ENCODE data around the gene EPG5. TPM values are rescaled to one million over a fixed set of nuclear protein-coding genes. Genes with fewer than 3 reads are reported as not detected.

EPG5 gene
- total and polyA plus RNA-seq, 9 of the 15 experiments (the other 6 are each of a cell fraction or from before 2014, with no cell fraction given), result 1.3 to 10.7 (median 5.2) TPM

- Histone ChIP-seq H2AFZ (ENCODE audit: low read depth, low read length) (no peak overlapping the region), H3K27me3 (ENCODE audit: control insufficient read depth in 2 of 2, insufficient read depth in 2 of 2, low read length in 2 of 2) (no peaks in the 10 kb centered on the region), H3K4me2 (ENCODE audit: insufficient read depth, low read length) (no peak overlapping the region), H3K36me3 (ENCODE audit: control insufficient read depth, insufficient read depth, low read length) (peaks cover 51% of the 10 kb centered on the region; the same call in 2 of the 3 replicates), H3K4me1 (replicated peaks in 1 of 2; ENCODE audit: control insufficient read depth in 2 of 2, insufficient read depth in 2 of 2, low read length in 2 of 2) (no peaks in the 10 kb centered on the region), H4K20me1 (replicated peaks; ENCODE audit: control insufficient read depth, insufficient read depth, low read length) (no peaks in the 10 kb centered on the region; the same call in 1 of the 2 replicates), H3K9me3 (replicated peaks; ENCODE audit: control insufficient read depth, insufficient read depth, low read depth, low read length) (no peaks in the 10 kb centered on the region), H3K79me2 (ENCODE audit: control insufficient read depth, insufficient read depth, low read length) (no peaks in the 10 kb centered on the region), H3K9me1 (ENCODE audit: control insufficient read depth, insufficient read depth, low read length) (no peaks in the 10 kb centered on the region), H3K4me3 (no peak overlapping the region), H3K27ac (ENCODE audit: extremely low read depth, low read depth, low read length) (no peak overlapping the region), H3K9ac (ENCODE audit: insufficient read depth in 1 of 2, low read depth in 2 of 2, low read length in 2 of 2) (no peak overlapping the region)
- FAIRE-seq, result no peak
- WGBS (ENCODE audit: insufficient coverage, low coverage, missing lambda C conversion rate), result 88% methylated on average over 3 of the region's 3 CpGs
- no TSS peak for BruUV-seq (replicated peaks)
- CTCF ChIA-PET (ENCODE audit: low intra/inter-chr PET ratio), result no interaction called here
- DNase-seq (ENCODE audit: extremely low read depth in 1 of 4, low spot score in 3 of 4), result no peak
- in situ Hi-C loops (cut with MboI), result no loop called here
- intact Hi-C loops (cut with micrococcal nuclease), result no loop called here
- POLR2A ChIA-PET, result no interaction called here
- no peak for ATAC-seq
- no peak for TF ChIP-seq JUND (IDR thresholded peaks at IDR 0.05; ENCODE audit: borderline replicate concordance, low read depth, low read length)
- TF ChIP-seq JUND (tag; IDR thresholded peaks at IDR 0.05; ENCODE audit: borderline replicate concordance, low read depth, low read length), result no peak
- TF ChIP-seq, protein P1, sequence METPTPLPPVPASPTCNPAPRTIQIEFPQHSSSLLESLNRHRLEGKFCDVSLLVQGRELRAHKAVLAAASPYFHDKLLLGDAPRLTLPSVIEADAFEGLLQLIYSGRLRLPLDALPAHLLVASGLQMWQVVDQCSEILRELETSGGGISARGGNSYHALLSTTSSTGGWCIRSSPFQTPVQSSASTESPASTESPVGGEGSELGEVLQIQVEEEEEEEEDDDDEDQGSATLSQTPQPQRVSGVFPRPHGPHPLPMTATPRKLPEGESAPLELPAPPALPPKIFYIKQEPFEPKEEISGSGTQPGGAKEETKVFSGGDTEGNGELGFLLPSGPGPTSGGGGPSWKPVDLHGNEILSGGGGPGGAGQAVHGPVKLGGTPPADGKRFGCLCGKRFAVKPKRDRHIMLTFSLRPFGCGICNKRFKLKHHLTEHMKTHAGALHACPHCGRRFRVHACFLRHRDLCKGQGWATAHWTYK (CRISPR knock-in tag; IDR thresholded peaks at IDR 0.05), result no peak
- TF ChIP-seq FOXA1 (IDR thresholded peaks at IDR 0.05; ENCODE audit: borderline replicate concordance), result no peak
- no peak for TF ChIP-seq NCOA4 (IDR thresholded peaks at IDR 0.05; ENCODE audit: partially characterized antibody)
- TF ChIP-seq MBD2 (IDR thresholded peaks at IDR 0.05; ENCODE audit: borderline replicate concordance, low read depth), result no peak
- no peak for TF ChIP-seq SNIP1 (IDR thresholded peaks at IDR 0.05; ENCODE audit: low read depth)
- no peak for TF ChIP-seq ZNF134 (CRISPR knock-in tag; conservative IDR thresholded peaks at IDR 0.05)
- TF ChIP-seq NFE2 (IDR thresholded peaks at IDR 0.05; ENCODE audit: low read depth), result no peak
- no peak for TF ChIP-seq HNRNPH1 (optimal IDR thresholded peaks at IDR 0.05; ENCODE audit: low read depth, low read length)
- TF ChIP-seq, protein P2, sequence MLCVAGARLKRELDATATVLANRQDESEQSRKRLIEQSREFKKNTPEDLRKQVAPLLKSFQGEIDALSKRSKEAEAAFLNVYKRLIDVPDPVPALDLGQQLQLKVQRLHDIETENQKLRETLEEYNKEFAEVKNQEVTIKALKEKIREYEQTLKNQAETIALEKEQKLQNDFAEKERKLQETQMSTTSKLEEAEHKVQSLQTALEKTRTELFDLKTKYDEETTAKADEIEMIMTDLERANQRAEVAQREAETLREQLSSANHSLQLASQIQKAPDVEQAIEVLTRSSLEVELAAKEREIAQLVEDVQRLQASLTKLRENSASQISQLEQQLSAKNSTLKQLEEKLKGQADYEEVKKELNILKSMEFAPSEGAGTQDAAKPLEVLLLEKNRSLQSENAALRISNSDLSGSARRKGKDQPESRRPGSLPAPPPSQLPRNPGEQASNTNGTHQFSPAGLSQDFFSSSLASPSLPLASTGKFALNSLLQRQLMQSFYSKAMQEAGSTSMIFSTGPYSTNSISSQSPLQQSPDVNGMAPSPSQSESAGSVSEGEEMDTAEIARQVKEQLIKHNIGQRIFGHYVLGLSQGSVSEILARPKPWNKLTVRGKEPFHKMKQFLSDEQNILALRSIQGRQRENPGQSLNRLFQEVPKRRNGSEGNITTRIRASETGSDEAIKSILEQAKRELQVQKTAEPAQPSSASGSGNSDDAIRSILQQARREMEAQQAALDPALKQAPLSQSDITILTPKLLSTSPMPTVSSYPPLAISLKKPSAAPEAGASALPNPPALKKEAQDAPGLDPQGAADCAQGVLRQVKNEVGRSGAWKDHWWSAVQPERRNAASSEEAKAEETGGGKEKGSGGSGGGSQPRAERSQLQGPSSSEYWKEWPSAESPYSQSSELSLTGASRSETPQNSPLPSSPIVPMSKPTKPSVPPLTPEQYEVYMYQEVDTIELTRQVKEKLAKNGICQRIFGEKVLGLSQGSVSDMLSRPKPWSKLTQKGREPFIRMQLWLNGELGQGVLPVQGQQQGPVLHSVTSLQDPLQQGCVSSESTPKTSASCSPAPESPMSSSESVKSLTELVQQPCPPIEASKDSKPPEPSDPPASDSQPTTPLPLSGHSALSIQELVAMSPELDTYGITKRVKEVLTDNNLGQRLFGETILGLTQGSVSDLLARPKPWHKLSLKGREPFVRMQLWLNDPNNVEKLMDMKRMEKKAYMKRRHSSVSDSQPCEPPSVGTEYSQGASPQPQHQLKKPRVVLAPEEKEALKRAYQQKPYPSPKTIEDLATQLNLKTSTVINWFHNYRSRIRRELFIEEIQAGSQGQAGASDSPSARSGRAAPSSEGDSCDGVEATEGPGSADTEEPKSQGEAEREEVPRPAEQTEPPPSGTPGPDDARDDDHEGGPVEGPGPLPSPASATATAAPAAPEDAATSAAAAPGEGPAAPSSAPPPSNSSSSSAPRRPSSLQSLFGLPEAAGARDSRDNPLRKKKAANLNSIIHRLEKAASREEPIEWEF (CRISPR knock-in tag; IDR thresholded peaks at IDR 0.05), result no peak
- TF ChIP-seq, protein P3, sequence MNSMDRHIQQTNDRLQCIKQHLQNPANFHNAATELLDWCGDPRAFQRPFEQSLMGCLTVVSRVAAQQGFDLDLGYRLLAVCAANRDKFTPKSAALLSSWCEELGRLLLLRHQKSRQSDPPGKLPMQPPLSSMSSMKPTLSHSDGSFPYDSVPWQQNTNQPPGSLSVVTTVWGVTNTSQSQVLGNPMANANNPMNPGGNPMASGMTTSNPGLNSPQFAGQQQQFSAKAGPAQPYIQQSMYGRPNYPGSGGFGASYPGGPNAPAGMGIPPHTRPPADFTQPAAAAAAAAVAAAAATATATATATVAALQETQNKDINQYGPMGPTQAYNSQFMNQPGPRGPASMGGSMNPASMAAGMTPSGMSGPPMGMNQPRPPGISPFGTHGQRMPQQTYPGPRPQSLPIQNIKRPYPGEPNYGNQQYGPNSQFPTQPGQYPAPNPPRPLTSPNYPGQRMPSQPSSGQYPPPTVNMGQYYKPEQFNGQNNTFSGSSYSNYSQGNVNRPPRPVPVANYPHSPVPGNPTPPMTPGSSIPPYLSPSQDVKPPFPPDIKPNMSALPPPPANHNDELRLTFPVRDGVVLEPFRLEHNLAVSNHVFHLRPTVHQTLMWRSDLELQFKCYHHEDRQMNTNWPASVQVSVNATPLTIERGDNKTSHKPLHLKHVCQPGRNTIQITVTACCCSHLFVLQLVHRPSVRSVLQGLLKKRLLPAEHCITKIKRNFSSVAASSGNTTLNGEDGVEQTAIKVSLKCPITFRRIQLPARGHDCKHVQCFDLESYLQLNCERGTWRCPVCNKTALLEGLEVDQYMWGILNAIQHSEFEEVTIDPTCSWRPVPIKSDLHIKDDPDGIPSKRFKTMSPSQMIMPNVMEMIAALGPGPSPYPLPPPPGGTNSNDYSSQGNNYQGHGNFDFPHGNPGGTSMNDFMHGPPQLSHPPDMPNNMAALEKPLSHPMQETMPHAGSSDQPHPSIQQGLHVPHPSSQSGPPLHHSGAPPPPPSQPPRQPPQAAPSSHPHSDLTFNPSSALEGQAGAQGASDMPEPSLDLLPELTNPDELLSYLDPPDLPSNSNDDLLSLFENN (IDR thresholded peaks at IDR 0.05; ENCODE audit: low read depth in 2 of 2, low read length in 2 of 2), result no peak
- no peak for TF ChIP-seq ELF4 (CRISPR knock-in tag; IDR thresholded peaks at IDR 0.05)
Observed at GRCh38 chr18:45860971-45861370, 106.2 kb downstream of the EPG5 start.
